Esophagus squamous epithelium (tissue), 4 donors: Measurements from ENCODE around the gene IMMP2L.

Experiments used
- CTCF ChIP-seq, 6 experiments: fragments of 450-650 bp in 4 of 6; fragments of 200-600 bp in 2 of 6; sonication (generic) in 2 of 6; IDR thresholded peaks; one replicate each; pipeline ENCODE4 v1.5.1; 2016 to 2019; ENCODE audit warnings: antibody characterized with exemption in 6 of 6, mild to moderate bottlenecking in 4 of 6, moderate library complexity in 4 of 6
- POLR2A ChIP-seq, 4 donors: fragments of 450-650 bp; IDR thresholded peaks; one replicate each; pipeline ENCODE4 v1.6.1; 2017; ENCODE audit warnings: antibody characterized with exemption in 4 of 4, mild to moderate bottlenecking in 4 of 4, moderate library complexity in 3 of 4

- TF ChIP-seq CTCF (IDR thresholded peaks at IDR 0.05) (no peak), POLR2A (IDR thresholded peaks at IDR 0.05) (no peak)
Measured at GRCh38 chr7:111029574-111030251, 532.6 kb downstream of the IMMP2L start.
